Thyroid gland (tissue), 4 donors: ENCODE measurements around the gene AARS2.

ENCODE experiments used
- CTCF ChIP-seq, 6 experiments: fragments of 200-600 bp in 3 of 6; fragments of 450-650 bp in 3 of 6; sonication (generic) in 3 of 6; IDR thresholded peaks; one replicate each; pipeline ENCODE4 v1.5.1; 2016 to 2019; ENCODE audit warnings: antibody characterized with exemption in 6 of 6, mild to moderate bottlenecking in 2 of 6, inconsistent platforms in 1 of 6, moderate library complexity in 1 of 6
- POLR2A ChIP-seq, 2 donors: fragments of 450-650 bp; IDR thresholded peaks; one replicate each; pipeline ENCODE4 v1.6.1; 2017; ENCODE audit warnings: antibody characterized with exemption in 2 of 2, mild to moderate bottlenecking in 2 of 2, moderate library complexity in 1 of 2

- TF ChIP-seq POLR2A (IDR thresholded peaks at IDR 0.05): no peak
- no peak for TF ChIP-seq CTCF (IDR thresholded peaks at IDR 0.05)
Observed at GRCh38 chr6:44310241-44310640, 2.9 kb downstream of the AARS2 start.
